ENCODE data around the gene MAML2.
"Not testable (repeated sequence)": the region's sequence is repeated elsewhere in the genome, so short reads cannot be mapped to it uniquely, and the experiment has no call there.

Gene MAML2

GRCh38 chr11:96292291-96293010, 50.5 kb downstream of the MAML2 start:
- no peak for DNase-seq (ENCODE audit: low spot score)

- DNase-seq (ENCODE audit: low spot score): no peak
Measured at GRCh38 chr11:96290631-96291030, 52.4 kb downstream of the MAML2 start.

DNA sequence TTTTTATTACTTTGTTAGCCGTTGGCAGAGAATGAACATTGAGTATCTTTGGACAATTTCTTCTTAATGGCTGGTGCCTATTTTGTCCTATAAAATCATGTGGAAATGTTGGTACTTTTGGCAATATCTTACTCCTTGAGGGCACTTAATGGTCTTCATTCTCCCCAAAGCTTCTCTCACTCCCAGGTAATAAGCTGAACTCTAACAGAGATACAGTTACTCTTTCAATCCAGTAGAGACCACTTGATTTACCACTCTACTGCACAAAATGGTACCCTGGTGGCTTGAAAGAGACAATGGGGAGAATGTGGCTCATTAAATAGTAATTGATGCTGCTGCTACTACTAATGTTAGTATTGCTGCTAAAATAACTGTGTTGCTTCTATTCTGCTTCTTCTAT, 53.0 kb downstream of the MAML2 start:
- DNase-seq (ENCODE audit: low spot score): no peak

GRCh38 chr11:96288915-96289314, 54.1 kb downstream of the MAML2 start:
- DNase-seq (ENCODE audit: low spot score): no peak

DNA sequence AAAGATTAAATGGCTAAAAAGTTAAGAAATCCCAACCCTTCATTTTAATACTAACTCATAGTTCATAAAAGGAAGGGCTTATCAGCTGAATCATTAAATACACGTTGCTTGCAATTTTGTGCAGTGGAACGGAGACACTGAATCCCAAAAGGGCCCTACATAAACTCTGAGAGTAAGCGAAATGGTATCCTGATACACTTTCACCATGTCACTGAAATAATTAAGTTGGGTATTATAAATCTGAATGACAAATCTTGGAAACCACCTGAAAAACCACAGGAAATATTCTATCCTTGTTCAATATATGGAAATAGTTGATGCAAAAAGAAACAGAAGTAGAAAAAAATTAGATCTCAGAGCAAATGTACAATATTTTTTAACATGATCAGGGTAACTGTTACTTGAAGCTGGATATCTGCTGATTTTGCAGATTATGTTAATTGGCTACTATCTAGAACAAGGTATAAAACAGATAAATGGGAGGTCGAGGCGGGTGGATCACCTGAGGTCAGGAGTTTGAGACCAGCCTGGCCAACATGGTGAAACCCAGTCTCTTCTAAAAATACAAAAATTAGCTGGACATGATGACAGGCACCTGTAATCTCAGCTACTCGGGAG, 55.1 kb downstream of the MAML2 start:
- no peak for DNase-seq (ENCODE audit: low spot score)

- not testable (repeated sequence) for DNase-seq (ENCODE audit: low spot score)
Measured at GRCh38 chr11:96285985-96286384, 57.0 kb downstream of the MAML2 start.

DNA sequence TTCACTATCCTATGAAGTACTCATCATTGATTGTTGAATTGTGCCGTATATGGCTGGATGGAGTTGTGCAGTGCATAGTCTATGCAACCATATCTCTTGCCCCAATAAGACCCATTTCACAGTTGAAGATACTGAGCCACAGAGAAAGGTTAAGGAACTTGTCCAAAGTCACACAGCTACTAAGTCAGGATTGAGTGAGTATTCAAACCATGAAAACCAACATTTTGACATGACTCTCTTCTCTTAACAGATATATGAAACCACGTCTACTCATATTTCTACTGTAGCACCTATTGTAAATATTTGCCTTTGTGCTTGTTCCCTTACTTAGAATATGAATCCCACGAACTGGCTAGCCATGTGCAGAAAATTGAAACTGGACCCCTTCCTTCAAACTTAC, 58.1 kb downstream of the MAML2 start:
- no peak for DNase-seq (ENCODE audit: low spot score)

DNA sequence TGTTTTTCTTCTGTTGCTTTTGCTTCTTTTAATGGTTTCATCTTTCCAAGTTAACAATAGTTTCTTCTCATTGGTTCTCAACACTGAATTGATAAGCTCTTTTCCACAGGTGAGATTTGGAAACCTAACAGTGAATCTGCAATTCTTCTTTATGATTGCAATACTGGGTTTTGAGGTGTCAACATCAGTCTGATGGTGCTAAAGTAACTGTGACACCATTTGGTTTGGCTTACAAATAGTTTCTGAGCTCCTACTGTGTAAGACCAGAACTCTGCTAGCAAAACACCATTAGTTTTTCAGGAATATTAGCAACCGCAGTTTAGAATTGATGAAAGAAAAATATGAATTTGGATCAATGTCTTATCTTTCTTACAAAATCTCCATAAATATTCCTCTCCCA, 58.6 kb downstream of the MAML2 start:
- DNase-seq (ENCODE audit: low spot score): no peak

DNA sequence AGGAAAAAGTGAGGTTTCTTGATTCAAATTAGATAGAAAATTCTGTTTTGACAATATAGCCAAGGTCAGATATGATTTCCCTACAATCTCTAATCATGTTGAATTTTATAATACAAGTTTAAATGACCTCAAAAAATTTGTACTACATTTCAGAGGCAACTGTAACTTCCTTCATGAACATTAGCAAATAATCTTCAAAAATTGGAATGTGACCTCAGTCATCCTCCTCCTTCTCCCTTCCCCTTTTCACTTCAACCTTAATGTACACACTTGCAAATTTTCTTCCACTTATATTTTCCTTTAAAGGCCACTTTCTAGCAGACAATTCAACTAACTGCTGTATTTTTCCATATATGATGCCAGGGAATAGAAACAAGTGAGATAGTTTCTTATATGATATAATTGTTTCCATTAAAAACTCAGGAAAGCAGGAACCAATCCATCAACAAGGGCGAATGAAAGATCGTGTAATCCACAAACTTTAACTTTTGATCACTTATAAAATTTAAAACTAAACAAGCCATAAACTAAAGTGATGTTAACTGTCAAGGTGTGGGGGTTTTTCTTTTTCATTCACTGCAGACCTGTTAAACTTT, 60.3 kb downstream of the MAML2 start:
- no peak for DNase-seq (ENCODE audit: low spot score)

DNA sequence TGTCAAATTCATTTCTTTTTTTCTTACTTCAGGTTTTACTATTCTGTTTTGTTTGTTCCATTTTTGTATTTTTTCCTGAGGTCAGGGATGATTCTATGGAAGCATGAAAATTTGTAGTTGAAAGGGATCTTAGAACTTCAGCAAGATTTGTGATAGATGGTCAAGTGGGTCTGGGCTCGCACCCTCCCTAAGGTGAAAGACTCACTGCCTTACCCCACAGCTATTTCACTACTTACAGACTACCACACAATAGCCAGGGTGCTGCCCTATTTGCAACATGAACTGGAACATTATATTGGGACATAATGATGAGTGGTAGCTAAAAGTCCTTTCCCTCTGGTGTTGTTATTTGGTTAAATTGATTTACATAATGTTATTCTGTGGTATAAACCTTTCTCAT, 62.6 kb downstream of the MAML2 start:
- no peak for DNase-seq (ENCODE audit: low spot score)

- no peak for DNase-seq (ENCODE audit: low spot score)
Measured at GRCh38 chr11:96279896-96280290, 63.1 kb downstream of the MAML2 start.

GRCh38 chr11:96279018-96279895, 63.7 kb downstream of the MAML2 start:
- DNase-seq (ENCODE audit: low spot score): no peak

DNA sequence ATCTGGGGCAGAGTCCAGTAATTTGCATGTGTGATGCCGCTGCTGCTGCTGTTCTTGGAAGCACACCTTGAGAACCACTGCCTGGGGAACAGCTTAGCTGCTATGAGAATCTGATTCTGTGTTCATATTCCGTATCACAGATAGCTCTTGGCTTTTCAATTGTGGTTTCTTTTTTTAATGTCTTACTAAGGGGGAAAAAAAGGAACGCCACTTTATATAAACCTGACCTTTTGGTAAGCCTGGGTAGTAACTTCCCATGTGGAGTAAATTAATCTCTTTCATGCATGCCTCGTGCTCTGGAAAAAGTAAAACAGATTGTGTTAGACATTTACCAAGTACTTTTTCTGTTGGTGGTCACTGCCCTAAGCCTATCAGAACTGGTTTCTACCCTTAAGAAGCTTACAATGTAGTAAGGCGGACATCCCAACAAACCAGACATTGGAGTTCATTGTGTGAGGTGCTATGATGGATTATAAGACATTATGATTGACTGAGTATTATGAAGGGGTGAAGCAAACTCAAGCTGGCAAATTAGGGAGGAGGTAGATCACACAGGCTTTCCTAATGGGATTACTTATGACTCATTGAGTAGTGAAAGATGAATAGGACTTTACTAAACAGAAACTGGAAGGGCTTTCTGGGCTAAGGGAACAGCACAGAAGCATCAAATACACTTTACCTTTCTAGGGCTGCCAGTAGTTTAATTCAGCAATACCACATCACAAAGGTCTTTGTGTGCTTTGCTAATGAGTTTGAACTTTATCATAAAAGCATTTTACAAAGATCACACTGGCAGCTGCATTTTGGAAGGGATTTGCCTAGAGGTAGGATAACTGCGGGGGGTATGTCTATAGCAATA, 64.7 kb downstream of the MAML2 start:
- no peak for DNase-seq (ENCODE audit: low spot score)

DNA sequence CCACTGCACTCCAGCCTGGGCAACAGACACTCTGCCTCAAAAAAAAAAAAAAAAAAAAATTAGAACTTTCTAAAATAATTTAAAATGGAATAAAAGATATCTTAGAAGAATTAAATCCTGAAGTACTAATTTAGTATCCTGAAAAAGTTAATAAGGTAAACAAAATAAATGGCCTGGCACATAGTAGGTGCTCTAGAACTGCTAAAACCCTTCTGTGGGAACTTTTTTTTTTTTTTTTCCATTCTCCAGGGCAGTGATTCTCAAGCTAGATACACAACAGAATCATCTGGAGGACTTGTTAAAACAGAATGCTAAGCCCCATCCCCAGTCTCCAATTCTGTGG, 65.3 kb downstream of the MAML2 start:
- no peak for DNase-seq (ENCODE audit: low spot score)

DNA sequence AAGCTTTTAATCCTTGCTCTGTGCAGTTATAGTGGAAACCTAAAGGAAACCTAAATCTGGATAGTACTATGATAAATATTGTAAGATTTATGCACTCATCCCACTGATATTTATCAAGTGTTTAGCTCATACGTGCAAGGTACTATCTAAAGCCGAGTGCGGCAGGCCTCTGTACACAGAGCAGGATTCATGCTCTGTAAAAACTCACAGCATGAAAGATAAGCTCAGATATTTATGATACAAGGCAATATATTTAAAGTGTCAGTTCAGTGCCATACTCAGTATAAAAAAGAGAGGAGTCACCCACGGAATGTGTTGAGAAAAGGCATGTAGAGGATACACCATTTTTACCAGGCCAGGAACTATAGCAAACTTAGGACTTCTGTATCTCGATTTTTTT, 66.2 kb downstream of the MAML2 start:
- DNase-seq (ENCODE audit: low spot score): no peak

DNA sequence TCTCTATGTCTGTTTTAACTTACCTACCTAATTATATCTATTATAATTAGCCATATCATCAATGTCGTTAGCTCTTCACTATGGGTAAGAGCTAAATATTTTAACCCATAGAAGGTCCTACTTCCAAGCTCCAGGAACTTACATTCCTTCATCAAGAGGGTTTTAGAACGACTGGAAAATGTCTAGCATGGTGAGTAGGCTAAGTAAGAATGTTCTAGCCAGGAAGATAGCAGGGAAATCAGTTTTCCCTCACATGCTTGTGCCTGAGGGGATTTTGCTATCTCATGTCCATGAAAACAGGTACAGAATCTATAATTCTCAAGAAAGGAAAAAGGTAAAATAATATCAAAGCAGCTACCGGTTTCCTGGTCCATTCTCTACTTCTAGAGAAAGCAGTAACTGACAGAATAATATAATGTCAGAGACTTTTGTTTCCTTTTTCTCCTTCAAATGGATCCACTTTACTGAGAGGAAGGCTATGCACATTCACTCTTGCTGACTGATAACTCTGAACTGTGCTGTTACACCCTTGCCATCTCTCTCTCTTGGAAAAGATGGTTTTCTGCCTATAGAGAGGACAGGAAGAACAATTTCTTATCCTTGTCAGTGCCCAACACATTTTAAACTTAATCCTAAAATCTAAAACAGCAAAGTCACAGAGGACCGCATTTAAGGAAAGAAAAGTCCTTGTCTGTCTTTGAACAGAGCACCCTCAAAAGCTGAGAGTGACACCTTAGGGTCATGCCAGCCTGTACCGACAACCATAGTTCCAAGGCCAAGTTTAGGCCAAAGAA, 67.0 kb downstream of the MAML2 start:
- no peak for DNase-seq (ENCODE audit: low spot score)

DNA sequence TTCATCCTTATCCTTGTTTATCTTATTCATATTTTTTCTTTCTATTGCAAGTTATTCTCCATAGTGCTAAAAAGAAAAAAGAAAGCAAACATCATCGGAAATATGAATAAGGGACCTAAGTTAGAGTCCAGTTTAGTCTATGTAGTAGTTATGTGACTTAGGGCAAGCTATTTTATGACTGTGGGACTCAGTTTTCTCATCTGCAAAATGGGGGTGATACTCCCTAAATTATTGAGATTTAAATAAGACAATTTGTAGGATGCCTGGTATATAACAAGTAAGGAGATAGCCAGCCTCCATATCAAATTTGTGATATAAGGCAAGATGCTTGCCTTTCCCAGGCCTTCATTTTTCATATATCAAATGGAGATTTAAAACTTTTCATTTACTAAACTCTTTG, 69.5 kb downstream of the MAML2 start:
- no peak for DNase-seq (ENCODE audit: low spot score)

DNA sequence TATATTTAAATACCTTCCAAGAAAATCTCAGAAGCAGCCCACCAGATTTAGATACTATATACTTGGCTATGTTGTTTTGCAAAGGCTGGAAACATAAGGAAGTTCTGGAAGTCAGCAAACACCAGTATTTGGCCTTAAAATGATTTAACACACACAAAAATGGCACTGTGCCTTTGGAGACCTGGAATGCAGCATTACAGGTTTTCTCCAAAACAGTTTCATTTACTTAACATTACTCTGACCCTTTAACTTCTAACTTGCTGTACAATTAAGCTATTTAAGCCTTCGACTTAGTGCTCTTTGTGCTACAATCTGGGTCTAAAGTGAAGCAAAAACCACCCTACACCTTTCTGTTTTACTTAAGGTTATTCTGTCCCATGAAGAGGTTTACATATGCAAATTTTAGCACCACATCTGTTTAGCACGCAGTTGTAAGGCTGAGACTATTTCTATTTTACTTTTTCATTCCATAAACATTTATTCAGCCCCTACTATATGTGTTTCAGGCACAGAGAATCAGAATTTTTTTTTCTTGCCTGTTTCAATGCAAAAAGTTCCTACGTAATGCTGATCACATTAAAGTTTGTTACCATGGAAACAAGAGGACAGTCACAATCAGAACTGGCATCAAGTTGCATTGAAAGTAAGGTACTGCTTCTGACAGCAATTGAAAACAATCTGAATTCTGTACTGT, 70.3 kb downstream of the MAML2 start:
- DNase-seq (ENCODE audit: low spot score): no peak

DNA sequence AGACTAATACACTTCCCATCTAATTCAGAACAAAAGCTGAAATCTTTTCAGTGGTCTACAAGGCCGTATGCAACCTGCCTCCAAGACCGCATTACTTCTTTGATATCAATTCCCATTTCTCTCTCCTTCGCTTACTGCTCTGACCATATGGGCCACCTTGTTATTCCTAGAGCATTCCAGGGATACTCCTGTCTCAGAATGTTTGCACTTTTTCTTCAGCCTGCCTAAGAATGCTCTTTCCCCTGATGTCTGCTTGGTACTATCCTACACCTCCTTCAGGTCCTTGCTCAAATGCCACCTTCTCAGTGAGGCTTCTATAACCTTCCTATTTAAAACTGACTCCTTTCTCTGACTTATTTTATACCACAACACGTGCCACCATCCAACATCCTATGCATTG, 71.2 kb downstream of the MAML2 start:
- DNase-seq (ENCODE audit: low spot score): no peak

DNA sequence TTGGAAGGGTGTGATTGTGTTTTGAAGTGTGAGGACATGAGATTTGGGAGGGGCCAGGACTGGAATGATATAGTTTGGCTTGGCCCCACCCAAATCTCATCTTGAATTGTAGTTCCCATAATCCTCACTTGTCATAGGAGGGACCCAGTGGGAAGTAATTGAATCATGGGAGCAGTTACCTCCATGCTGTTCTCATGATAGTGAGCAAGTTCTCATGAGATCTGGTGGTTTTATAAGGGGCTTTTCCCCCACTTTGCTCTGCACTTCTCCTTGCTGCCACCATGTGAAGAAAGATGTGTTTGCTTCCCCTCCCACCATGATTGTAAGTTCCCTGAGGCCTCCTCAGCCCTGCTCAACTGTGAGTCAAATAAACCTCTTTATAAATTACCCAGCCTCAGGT, 71.6 kb downstream of the MAML2 start:
- not testable (repeated sequence) for DNase-seq (ENCODE audit: low spot score)

Measured in D341Med (cell line).